ENCODE measurements around the gene RAB31.

DNA sequence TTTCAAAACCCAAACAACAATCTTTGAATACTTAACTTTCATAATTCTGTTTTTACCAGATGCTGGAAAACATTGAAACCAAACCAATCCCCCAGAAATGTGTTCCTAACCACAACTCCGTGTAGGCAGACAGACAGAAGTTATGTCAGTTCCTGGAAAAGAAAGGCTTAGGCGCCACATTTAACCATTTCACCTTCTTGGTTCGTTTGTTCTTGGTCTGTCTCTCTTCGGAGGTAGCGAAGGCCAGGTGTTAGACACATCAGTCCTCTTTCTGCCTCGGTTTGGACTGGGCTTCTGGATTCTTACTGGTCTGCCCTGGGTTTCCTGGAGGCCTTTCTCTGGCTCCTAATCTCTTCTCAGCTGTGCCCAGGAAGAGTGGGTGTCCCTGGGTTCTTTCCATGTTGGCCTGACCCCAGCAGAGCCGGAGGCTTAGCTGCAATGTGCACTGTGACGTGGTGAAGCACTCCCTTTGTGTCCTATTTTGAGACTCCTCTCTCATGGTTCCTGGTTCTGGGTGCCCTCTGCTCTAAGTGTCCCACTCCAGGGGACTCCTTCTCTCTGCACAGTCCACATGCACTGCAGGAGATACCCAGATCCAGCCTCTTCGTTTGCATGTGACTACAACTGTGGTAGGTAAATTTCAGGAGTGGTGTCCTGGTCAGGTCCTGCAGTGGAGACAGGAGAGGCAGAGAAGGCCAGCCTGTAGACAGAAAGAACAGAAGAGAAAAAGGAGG is 23.1 kb upstream of the RAB31 start:
- TF ChIP-seq, protein P1, sequence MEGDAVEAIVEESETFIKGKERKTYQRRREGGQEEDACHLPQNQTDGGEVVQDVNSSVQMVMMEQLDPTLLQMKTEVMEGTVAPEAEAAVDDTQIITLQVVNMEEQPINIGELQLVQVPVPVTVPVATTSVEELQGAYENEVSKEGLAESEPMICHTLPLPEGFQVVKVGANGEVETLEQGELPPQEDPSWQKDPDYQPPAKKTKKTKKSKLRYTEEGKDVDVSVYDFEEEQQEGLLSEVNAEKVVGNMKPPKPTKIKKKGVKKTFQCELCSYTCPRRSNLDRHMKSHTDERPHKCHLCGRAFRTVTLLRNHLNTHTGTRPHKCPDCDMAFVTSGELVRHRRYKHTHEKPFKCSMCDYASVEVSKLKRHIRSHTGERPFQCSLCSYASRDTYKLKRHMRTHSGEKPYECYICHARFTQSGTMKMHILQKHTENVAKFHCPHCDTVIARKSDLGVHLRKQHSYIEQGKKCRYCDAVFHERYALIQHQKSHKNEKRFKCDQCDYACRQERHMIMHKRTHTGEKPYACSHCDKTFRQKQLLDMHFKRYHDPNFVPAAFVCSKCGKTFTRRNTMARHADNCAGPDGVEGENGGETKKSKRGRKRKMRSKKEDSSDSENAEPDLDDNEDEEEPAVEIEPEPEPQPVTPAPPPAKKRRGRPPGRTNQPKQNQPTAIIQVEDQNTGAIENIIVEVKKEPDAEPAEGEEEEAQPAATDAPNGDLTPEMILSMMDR (IDR thresholded peaks at IDR 0.05 in 8 of 11, conservative IDR thresholded peaks at IDR 0.05 in 3 of 11), result no peak
- no peak for TF ChIP-seq POLR2AphosphoS5 (IDR thresholded peaks at IDR 0.05)
